ENCODE results near the gene SLIT3.
"Not testable (repeated sequence)": the region's sequence is repeated elsewhere in the genome, so short reads cannot be mapped to it uniquely, and the experiment has no call there.

SLIT3 gene

DNA sequence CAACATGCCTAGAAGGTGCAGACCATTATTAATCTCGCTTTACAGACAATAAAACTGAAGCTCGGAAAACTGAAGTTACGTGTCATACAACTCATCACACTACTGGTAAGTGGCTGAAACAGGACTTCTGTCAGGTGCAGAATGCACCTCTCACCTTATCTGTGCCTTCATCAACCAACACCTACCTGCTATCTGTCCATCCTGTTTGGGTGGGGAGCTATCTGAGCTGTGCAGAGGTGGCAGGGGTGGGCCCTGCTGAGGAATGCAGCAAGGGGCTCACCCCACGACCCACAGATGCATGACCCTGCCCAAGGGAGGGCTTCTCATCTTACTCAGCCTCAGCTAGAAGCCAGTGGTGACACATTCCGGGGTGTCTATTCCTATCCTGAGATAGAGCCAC lies 81.6 kb downstream of the SLIT3 start:
- DNase-seq (ENCODE audit: low spot score), result no peak

DNA sequence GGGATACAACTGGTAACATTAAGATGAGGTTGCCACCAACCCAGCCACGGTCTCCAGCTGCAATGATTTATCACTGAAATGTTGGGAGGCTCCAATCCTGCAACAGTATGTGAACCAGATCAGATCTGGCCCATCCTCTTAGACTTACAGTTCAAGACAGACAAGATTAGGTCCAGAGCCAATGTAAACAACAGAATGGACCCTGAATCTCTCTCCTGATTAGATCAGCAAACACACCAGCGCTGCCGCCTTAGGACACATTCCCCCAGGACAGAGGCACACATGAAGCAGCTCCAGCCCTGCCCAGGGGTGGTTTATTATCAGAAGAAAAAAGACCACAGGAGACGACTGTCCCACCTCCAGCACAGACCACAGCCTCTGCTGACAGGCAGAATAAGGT lies 82.1 kb downstream of the SLIT3 start:
- no peak for DNase-seq (ENCODE audit: low spot score)

DNA sequence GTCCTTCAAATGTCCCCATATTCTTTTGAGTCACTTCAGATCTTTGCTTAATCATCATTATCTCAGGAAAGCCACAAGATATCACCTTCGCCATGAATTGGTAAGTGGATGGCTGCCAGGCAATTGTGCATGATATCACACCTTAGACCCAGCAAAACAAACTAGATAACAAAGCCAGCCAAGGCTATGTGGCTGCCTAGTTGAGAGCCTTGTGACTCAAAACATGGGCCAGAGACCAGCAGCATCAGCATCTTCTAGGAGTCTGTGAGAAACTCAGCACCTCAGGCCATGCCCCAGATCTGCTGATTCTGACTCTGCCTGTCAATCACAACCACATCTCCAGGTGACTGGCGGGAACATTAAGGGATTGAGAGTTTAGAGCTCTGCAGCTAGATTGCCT lies 82.8 kb downstream of the SLIT3 start:
- no peak for DNase-seq (ENCODE audit: low spot score)

DNA sequence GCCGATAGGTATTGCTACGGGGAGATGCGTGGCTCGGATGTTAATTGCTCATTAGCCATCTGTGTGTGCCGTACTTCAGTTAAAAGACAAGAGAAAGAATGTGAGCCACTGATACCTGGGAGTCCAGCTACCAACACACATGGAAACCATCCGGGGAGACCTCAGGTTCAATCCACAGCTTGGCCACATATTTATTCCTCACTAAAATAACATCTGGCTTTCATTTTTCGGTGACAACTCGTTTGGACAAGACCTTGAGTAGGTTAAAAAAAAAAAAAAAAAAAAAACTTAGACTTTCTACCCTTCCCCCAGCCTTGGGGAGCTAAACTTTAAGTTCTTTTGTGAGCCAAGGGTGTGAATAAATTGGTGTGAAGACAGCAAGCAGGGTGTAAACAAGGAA lies 84.1 kb downstream of the SLIT3 start:
- no peak for DNase-seq (ENCODE audit: low spot score)

DNA sequence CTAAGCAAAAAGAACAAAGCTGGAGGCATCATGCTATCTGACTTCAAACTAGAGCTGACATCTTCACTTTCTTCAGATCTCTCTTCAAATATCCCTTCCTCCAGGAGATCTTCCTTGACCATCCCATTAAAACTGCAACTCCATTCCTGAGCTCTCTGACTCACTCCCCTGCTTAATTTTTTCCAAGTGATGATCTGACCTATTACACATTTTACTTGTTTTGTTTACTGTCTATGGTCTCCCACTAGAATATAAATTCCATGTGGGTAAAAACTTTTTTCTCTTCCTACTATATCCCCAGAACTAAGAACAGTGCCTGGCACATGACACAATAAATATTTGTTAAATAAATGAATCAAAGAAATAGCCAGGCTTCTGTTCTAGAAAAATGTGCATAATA lies 87.5 kb downstream of the SLIT3 start:
- DNase-seq (ENCODE audit: low spot score), result no peak

DNA sequence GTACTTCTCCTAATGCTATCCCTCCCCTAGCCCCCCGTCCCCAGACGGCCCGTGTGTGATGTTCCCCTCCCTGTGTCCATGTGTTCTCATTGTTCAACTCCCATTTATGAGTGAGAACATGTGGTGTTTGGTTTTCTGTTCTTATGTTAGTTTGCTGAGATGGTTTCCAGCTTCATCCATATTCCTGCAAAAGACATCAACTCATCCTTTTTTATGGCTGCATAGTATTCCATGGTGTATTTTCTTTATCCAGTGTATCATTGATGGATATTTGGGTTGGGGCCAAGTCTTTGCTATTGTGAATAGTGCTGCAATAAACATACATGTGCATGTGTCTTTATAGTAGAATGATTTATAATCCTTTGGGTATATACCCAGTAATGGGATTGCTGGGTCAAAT lies 89.2 kb downstream of the SLIT3 start:
- not testable (repeated sequence) for DNase-seq (ENCODE audit: low spot score)

DNA sequence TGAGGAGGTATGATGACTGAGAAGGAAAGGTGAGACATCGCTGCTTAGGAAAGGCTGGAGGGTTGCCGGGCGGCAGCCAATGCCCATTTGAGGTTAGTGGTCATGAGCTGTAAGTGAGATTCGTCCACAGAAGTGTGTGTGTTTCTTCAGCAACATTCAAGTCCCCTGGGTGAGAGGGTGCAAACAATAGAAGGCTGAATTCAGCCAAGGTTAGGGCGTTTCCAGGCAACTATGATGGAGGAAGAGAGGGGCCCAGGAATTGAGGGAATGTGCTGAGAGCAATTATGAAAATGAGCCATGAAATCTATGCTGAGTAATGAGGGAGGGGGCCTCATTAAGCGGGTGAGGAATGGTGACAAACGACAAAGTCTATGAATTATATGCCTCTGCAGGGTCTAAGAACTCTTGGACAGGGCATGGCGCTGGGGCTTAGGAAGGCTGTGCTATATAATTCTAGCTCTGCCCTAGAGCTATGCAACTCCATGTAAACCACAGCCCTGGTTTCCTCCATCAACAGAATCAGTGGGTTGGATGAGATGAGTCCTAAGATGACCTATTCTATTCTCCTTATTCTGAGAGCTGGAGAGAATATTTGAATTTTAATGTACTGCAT lies 96.0 kb downstream of the SLIT3 start:
- DNase-seq (ENCODE audit: low spot score), result no peak

DNA sequence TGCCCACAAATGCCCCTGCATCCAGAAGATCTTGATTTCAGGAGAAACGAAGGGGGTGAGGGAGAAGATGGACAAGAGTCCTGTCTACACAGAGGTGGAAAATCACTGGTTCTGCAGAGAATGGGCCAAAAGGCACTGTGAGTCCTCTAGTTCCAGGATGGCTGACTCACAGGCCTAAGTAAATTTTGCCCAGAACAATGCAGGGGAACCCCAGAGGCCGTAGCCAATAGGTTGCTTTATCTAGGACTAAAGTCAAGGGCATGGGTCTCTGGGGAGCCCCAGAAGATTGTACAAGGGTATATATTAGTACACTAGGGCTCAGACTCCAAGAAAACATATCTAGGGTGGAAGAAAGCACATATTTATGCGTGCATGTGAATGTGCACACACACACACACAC lies 98.0 kb downstream of the SLIT3 start:
- DNase-seq (ENCODE audit: low spot score), result no peak

DNA sequence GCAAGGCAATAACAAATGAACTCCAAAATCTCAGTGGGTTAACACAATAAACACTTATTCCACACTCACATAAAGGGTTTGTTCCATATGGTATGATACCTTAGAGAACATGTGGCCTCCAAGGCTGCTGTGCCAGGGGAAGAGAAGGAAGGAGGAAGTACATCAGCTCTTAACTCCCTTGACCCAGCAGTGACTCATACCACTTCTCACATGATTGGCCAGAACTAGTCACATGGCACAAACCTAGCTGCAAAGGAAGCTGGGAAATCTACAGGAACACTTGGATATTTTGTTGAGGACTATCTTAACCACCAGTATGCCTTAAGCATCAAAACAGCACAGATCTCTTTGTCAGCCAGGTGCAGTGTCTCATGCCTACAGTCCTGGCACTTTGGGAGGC lies 99.3 kb downstream of the SLIT3 start:
- DNase-seq (ENCODE audit: low spot score), result no peak

DNA sequence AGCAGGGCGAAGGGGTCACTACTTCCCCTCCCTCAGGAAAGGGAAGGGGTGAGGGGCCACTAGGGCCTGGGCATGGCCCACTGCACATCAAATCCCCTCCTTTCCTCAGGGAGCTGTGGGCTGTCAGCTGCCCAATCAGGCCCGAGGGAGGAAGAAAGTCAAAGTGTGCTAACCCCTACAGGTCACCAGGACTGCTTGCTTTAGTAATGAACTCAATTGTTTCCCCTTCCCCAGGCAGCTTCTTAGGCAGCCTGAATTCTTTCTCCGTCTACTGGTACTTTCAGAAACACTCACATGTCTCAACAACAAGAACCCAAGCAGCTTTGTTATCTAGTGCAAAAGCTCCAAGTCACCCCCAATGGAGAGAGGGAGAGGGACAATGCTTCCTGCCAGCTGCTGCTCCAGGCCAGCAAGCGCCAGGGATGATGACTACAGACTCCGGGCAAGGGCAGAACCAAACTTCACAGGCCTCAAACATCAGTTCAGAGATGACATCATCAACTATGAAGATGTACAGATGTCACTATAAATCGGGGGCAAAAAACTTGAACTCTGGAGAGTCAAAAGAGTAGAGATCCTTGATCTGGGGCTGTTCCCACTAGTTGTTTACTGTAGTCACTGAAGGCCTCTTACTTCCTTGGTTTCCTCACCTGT lies 100.7 kb downstream of the SLIT3 start:
- DNase-seq (ENCODE audit: low spot score), result no peak

DNA sequence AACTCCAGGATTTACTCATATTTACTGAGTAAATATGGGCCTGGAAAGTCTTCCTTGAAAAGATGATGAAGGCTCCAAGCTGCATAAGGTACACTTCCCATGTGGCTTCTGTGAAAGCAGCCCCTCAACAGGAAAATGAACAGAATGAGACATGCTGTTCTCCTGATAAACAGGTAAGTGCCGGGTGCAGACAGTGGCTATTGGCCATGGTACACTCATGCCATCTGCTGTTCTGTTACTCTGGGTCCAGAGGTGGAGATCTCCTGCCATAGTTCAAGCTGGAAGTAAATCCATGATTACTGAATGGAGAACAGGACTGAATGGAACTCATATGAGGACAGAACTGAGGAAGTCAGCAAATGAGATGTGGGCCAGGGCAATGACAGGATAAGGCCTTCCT lies 103.6 kb downstream of the SLIT3 start:
- peak; percentile 56 for DNase-seq (ENCODE audit: low spot score)

DNA sequence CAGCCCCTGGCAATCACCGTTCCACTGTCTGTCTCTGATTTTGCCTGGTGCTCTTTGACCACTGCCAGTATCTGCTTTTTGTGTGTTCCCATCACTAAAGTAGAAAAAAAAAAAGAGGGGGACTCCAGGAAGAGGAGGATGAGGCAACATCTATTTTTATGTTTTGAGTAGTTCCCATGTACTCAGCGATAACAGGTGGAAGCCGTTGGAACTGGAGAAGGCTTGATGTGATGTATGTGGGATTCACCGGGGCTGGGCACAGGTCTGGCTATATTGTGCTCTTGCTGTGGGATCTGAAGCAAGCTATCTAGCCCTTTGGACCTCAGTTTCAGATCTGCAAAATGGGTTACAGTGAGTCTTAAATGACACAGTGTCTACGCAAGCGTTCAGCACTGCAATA lies 104.9 kb downstream of the SLIT3 start:
- no peak for DNase-seq (ENCODE audit: low spot score)

DNA sequence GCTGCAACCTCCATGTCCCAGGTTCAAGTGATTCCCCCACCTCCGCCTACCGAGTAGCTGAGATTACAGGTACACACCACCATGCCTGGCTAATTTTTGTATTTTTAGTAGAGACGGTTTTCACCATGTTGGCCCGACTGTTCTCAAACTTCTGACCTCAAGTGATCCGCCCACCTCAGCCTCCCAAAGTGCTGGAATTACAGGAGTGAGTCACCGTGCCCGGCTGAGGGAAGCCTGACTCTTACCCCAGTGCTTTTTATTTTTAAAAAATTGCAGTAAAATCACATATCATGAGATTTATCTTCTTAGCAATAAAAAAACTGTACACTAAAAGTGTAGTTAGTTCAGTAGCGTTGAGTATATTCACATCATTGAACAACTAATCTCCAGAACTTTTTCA lies 105.3 kb downstream of the SLIT3 start:
- no peak for DNase-seq (ENCODE audit: low spot score)

DNA sequence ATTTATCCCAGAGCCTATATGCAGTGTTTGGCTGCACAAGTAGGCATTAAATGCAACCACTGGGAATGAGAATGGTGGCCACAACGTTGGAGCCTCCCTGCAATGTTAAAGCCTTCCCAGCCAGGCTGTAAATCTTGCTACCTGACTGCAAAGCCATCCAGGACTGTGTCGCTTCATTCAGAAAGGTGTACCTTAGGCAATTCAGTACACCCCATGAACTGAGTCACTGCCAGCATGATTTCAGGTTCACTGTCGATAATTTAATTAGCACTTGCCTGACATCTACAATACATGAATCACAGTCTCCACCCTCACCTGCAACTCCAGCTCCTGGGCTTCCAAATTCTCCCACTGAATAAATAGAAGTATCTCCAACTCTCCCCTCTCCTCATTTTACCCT lies 108.4 kb downstream of the SLIT3 start:
- no peak for DNase-seq (ENCODE audit: low spot score)

DNA sequence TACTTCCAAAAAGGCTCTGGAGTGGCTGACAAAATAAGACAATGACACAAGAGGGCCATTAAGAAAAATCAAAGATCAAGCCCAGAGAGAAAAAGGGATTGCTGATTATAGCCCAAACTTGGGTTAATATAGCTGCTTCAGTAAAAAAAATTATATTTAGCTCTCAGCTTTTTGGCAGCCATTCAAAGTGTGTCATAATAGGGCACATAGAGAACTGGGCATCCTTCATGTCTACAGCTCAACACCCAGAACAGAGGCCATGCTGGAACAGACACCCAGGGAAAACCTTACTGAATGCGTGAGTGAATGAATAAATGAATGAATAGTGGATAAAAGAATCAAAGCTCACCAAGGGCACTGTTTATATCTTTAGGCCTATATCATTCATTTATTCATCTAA lies 110.1 kb downstream of the SLIT3 start:
- DNase-seq (ENCODE audit: low spot score), result no peak

DNA sequence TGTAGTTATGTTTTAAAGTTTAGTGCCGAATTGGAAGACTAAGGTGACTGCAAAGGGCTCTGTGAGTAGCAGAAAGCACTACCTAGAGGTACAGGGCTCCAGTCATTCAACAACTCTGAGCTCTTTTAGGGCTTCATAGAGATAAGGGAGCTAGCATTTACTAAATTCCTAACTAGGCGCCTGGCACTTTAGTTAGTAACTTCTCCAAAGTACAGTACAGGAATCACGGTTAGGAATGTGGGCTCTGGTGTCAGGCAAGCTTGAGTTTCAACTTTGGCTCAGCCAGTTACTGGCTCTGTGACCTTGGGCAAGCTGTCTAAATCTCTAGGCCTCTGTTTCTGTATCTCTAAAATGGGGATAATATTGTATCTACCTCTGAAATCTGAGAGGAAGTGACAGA lies 115.3 kb downstream of the SLIT3 start:
- DNase-seq (ENCODE audit: low spot score), result no peak

DNA sequence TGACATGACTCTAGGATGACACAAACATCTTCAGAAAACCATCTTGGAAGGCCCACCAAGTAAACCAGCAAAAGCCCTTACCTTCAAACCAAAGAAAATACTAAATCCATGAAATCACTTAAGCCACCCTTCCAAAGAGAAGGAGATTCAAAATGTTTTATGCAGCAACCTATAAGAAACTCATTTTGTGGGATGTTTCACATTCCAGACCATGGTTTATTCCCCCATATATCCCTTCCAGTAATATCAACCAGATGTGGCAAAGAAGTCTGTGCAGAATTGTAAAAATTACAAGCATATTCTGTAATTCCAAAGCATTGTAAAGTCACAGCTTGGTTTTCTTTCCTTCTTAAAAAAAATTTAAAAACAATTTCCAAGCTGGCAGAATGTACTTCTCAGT lies 117.4 kb downstream of the SLIT3 start:
- DNase-seq (ENCODE audit: low spot score), result no peak

DNA sequence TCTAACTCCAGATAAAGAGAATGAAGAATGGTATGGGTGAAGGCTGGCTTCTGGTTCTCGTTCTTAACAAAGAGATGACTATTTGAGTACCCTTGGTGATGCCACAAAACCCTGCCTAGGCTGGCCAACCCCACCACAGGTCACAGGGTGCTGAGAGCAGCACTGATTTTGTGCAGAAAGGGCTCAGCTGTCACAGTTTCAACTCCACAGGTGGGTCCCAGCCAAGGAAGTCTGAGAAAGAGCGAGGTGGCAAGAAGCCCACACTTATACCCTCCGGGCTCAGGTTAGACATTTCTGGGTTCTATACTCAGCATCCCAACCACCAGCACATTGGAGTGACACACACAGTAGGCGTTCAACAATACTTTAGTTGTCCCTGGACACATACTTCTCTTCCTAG lies 118.1 kb downstream of the SLIT3 start:
- no peak for DNase-seq (ENCODE audit: low spot score)

DNA sequence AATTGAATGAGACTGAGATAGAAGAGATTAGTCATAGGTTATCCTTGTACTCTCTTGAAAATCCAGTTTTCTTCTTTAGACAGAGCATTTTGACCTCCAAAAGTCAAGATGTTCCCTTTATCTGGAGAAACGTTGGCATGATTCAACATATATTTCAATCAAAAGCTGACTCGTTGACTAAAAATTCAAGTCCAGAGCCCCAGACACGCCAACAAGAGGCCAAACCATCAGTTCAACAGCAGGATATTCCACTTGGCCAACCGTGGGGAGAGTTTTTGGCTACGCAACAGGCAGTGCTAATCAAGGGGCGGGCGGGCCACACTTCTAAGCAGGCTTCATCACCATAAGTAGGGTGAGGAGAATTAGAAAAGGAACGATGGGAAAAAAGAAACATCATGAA lies 119.1 kb downstream of the SLIT3 start:
- DNase-seq (ENCODE audit: low spot score), result no peak

DNA sequence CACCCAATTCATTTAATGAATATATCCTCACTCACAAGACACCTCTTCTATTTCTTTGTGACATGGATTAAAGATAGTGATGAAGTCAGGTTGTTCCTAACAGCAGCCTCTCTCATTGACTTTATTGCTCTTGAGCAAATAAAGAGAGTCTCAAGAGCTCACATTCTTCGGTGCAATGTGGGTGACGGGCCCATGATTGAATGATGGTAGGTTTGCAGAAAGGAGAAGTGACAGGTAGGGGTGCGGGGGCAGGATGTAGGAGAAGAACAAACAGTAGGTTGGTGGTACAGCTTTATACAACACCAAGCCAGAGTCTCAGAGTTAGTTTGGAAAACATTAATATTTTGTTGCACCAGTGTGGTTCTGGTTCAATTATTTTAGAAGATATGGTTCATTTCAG lies 122.2 kb downstream of the SLIT3 start:
- DNase-seq (ENCODE audit: low spot score), result no peak

DNA sequence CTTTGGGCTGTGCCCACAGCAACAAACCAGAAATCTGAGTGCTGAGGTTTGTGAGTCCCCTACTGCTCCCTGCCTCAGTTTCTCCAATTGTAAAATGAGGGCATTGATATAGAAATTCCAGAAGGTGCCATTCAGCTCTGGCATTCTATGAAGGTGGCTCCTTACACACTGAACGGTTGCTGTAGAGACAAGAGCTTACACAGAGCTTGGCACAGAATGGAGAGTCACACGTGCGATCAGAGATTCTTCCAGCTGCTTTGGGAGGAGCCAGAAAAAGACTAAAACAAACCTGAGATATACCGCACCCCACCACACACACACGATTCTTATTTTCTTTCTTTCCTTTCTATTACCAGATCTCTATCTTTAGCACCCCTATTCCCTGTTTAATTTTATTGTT lies 122.7 kb downstream of the SLIT3 start:
- DNase-seq (ENCODE audit: low spot score), result no peak

DNA sequence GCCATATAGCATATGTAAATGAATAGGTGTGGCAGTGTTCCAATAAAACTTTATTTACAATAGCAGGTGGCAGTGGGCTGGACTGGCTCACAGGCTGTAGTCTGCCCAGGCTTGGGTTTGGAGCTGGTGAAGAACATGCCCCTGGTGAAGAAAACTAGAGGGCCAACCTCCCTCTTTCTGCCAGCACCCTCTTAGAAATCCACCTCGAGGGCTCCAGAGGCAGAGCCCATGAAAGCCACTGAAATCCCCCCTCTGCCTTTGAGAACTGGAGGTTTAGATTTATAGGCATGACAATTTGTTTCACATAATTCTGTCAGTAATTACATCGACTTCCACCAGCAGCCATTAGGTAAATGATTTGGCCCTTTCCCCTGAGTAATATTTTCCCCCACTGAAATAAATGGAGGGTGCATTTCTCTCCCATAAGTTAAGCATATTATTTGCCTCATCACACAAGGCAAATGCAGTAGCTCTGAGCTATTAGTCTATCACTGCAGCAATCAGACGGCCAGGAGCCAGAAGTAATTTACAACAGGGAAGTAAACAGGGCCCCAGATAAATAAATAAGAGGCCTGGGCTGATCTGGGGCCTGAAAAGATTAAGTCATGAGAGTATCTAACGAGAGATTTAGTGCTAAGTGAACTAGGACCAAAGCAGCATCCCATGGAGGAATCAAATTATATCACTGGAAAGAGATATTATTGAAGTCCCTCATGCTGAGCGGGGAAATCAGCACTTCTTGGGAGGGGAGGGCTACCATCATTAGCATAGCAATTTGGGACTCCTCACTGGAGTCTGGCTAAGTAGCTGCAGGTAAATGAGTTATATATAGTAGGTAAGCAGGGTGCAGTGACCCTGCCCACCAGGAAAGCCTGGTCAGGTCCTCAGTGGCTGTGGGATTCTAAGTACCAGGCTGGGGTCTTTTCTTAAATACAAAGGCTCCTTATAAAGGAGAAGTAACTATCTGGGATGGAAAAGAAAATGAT lies 123.9 kb downstream of the SLIT3 start:
- no peak for DNase-seq (ENCODE audit: low spot score)

DNA sequence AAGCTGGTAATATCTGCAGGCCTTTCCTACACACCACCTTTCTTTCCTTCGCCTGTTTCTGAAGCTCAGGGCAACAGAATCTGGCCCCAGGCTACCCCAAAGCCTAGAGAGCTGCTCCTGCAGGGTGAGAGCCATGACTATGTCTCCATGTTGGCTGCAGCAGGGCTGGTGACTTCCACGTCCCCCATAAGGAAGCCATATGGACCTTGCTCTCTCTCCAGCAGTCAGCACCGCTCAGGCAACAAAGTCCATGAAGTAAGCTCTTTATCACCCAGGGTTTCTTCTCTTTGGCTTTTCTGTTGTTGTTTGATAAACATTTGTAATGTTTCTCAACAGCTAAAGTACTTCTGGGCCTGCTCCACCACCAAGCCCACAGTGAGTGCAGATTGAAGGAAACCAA lies 125.2 kb downstream of the SLIT3 start:
- DNase-seq (ENCODE audit: low spot score), result no peak

Measured in pons (tissue), 1 donor.